Epithelial cell of proximal tubule (primary cell): Measurements from ENCODE around the gene SAMD11. TPM values are rescaled to one million over a fixed set of nuclear protein-coding genes. Genes with fewer than 3 reads are reported as not detected.

ENCODE experiments used
- DNase-seq: peaks from one replicate; pipeline ENCODE4 v3.0.0-alpha.2; 2011; ENCODE audit warnings: low read depth
- H3K4me3 ChIP-seq: 2 replicates; pipeline ENCODE4 v1.5.1; 2011; ENCODE audit warnings: low read depth, mild to moderate bottlenecking, low read length
- CTCF ChIP-seq: conservative IDR thresholded peaks from 2 replicates; pipeline ENCODE4 v1.5.1; 2012; ENCODE audit warnings: low read depth, mild to moderate bottlenecking, low read length
- total RNA-seq: library from RNA; depleted of rRNA; stranded (reverse); fragments of >200 nt; gene quantifications from 2 replicates; pipeline ENCODE4 v1.2.3, GENCODE V29; 2015

The SAMD11 gene
- total RNA-seq, 1 donor from 2014 or later = 3.5 TPM

GRCh38 chr1:950268-950667 is 26.5 kb downstream of the SAMD11 start:
- TF ChIP-seq CTCF = no peak
- H3K4me3 ChIP-seq = no peak overlapping the region
- DNase-seq = no peak

- TF ChIP-seq CTCF = no peak
- DNase-seq = no peak
- no peak overlapping the region for H3K4me3 ChIP-seq
Observed at GRCh38 chr1:950881-951280, 27.2 kb downstream of the SAMD11 start.

GRCh38 chr1:951364-951763 is 27.6 kb downstream of the SAMD11 start:
- peak; percentile 59 for TF ChIP-seq CTCF
- DNase-seq = no peak
- H3K4me3 ChIP-seq = no peak overlapping the region

- no peak overlapping the region for H3K4me3 ChIP-seq
- DNase-seq = no peak
- TF ChIP-seq CTCF = no peak
Observed at GRCh38 chr1:952201-952600, 28.5 kb downstream of the SAMD11 start.

GRCh38 chr1:952603-953002 is 28.9 kb downstream of the SAMD11 start:
- H3K4me3 ChIP-seq = no peak overlapping the region
- TF ChIP-seq CTCF = no peak
- no peak for DNase-seq

GRCh38 chr1:953524-954320 is 30.0 kb downstream of the SAMD11 start:
- H3K4me3 ChIP-seq = no peak overlapping the region
- no peak for TF ChIP-seq CTCF

GRCh38 chr1:954927-955326 is 31.2 kb downstream of the SAMD11 start:
- TF ChIP-seq CTCF = no peak
- no peak for DNase-seq
- no peak overlapping the region for H3K4me3 ChIP-seq

More at GRCh38 chr1:953524-954320, 30.0 kb downstream of the SAMD11 start:
- DNase-seq = no peak
